H9 (cell line): ENCODE data around the gene GMPR. TPM values are rescaled to one million over a fixed set of nuclear protein-coding genes. Genes with fewer than 3 reads are reported as not detected.

Experiments
- DNase-seq: peaks from one replicate; pipeline ENCODE4 v3.0.0-alpha.2; 2017
- H2AFZ ChIP-seq: one replicate; pipeline ENCODE4 v1.6.1; 2013; ENCODE audit warnings: mild to moderate bottlenecking, low read length, control low read depth, moderate library complexity
- H2AK5ac ChIP-seq: 2 replicates; pipeline ENCODE4 v1.6.1; 2013; ENCODE audit warnings: low read length, control low read depth, mixed read lengths; ENCODE audit not compliant: insufficient read length
- H2BK120ac ChIP-seq: one replicate; pipeline ENCODE4 v1.6.1; 2013; ENCODE audit warnings: low read depth, mild to moderate bottlenecking, low read length, control low read depth, inconsistent platforms; ENCODE audit not compliant: poor library complexity, severe bottlenecking
- H2BK12ac ChIP-seq: 2 replicates; pipeline ENCODE4 v1.6.1; 2013; ENCODE audit warnings: low read length, control low read depth, mixed read lengths, low read depth; ENCODE audit not compliant: insufficient read length
- H2BK15ac ChIP-seq: 2 replicates; pipeline ENCODE4 v1.6.1; 2013; ENCODE audit warnings: low read depth, low read length, control low read depth
- H2BK20ac ChIP-seq: one replicate; pipeline ENCODE4 v1.6.1; 2013; ENCODE audit warnings: low read depth, mild to moderate bottlenecking, low read length, control low read depth, inconsistent platforms; ENCODE audit not compliant: poor library complexity, severe bottlenecking
- H2BK5ac ChIP-seq: 2 replicates; pipeline ENCODE4 v1.6.1; 2013; ENCODE audit warnings: low read length, control low read depth, mixed read lengths; ENCODE audit not compliant: insufficient read length
- H3K14ac ChIP-seq: 2 replicates; pipeline ENCODE4 v1.6.1; 2013; ENCODE audit warnings: low read length, control low read depth; ENCODE audit not compliant: insufficient read depth
- H3K18ac ChIP-seq: 2 replicates; pipeline ENCODE4 v1.6.1; 2013; ENCODE audit warnings: low read depth, mild to moderate bottlenecking, mixed read lengths, low read length, control low read depth; ENCODE audit not compliant: insufficient read length
- H3K23ac ChIP-seq: 2 replicates; pipeline ENCODE4 v1.6.1; 2013; ENCODE audit warnings: low read length, control low read depth, mixed read lengths, low read depth; ENCODE audit not compliant: insufficient read length
- H3K23me2 ChIP-seq: 2 replicates; pipeline ENCODE4 v1.6.1; 2013; ENCODE audit warnings: low read depth, mild to moderate bottlenecking, mixed read lengths, low read length, control low read depth; ENCODE audit not compliant: insufficient read length, poor library complexity, severe bottlenecking
- H3K27ac ChIP-seq: 2 replicates; pipeline ENCODE4 v1.5.1; 2013; ENCODE audit warnings: low read length, control low read depth, mixed read lengths, low read depth; ENCODE audit not compliant: insufficient read length
- H3K27me3 ChIP-seq: 2 replicates; pipeline ENCODE4 v1.6.1; 2013; ENCODE audit warnings: low read length, control low read depth, inconsistent platforms; ENCODE audit not compliant: insufficient read depth
- H3K4ac ChIP-seq: 2 replicates; pipeline ENCODE4 v1.6.1; 2013; ENCODE audit warnings: low read depth, mild to moderate bottlenecking, control low read depth, inconsistent platforms, low read length, moderate library complexity
- H3K4me1 ChIP-seq: 2 replicates; pipeline ENCODE4 v1.6.1; 2013; ENCODE audit warnings: low read length, control low read depth, inconsistent platforms; ENCODE audit not compliant: insufficient read depth
- H3K4me2 ChIP-seq: 2 replicates; pipeline ENCODE4 v1.6.1; 2013; ENCODE audit warnings: low read length, control low read depth, mixed read lengths; ENCODE audit not compliant: insufficient read length, insufficient read depth
- H3K56ac ChIP-seq: 2 replicates; pipeline ENCODE4 v1.6.1; 2013; ENCODE audit warnings: low read depth, mild to moderate bottlenecking, mixed read lengths, low read length, control low read depth; ENCODE audit not compliant: insufficient read length
- H3K79me1 ChIP-seq: 2 replicates; pipeline ENCODE4 v1.6.1; 2013; ENCODE audit warnings: low read depth, mild to moderate bottlenecking, moderate library complexity, low read length, control low read depth, inconsistent platforms; ENCODE audit not compliant: insufficient read depth, poor library complexity, severe bottlenecking
- H3K79me2 ChIP-seq: 2 replicates; pipeline ENCODE4 v1.6.1; 2013; ENCODE audit warnings: low read length, control low read depth, inconsistent platforms; ENCODE audit not compliant: insufficient read depth
- H3K9ac ChIP-seq: 2 replicates; pipeline ENCODE4 v1.6.1; 2013; ENCODE audit warnings: low read length, control low read depth, mixed read lengths; ENCODE audit not compliant: insufficient read length; ENCODE audit errors: extremely low read depth
- H3K9me3 ChIP-seq: one replicate; pipeline ENCODE4 v1.6.1; 2013; ENCODE audit warnings: low read depth, low read length, inconsistent platforms; ENCODE audit not compliant: control insufficient read depth
- H3T11ph ChIP-seq: one replicate; pipeline ENCODE4 v1.6.1; 2013; ENCODE audit warnings: mild to moderate bottlenecking, low read length, control low read depth, inconsistent platforms
- H4K20me1 ChIP-seq: one replicate; pipeline ENCODE4 v1.6.1; 2013; ENCODE audit not compliant: control insufficient read depth, insufficient read length, insufficient read depth
- H4K5ac ChIP-seq: 2 replicates; pipeline ENCODE4 v1.6.1; 2013; ENCODE audit warnings: low read depth, mild to moderate bottlenecking, mixed read lengths, low read length, control low read depth; ENCODE audit not compliant: insufficient read length
- H4K8ac ChIP-seq: replicated peaks from 2 replicates; pipeline ENCODE4 v1.6.1; 2013; ENCODE audit warnings: low read length, control low read depth, mixed read lengths, low read depth; ENCODE audit not compliant: insufficient read length
- H4K91ac ChIP-seq: 2 replicates; pipeline ENCODE4 v1.6.1; 2013; ENCODE audit warnings: low read depth, mild to moderate bottlenecking, moderate library complexity, mixed read lengths, low read length, control low read depth; ENCODE audit not compliant: insufficient read length
- H3K27ac Mint-ChIP-seq, 3 experiments: 2 replicates in 2 of 3; 3 replicates in 1 of 3; pipeline ENCODE4 v1.8.0; 2020 to 2021; ENCODE audit warnings: mixed read lengths in 3 of 3, mild to moderate bottlenecking in 1 of 3, moderate library complexity in 1 of 3
- H3K27me3 Mint-ChIP-seq: 2 replicates; pipeline ENCODE4 v1.8.0; 2021; ENCODE audit warnings: low read depth, mild to moderate bottlenecking, moderate library complexity, mixed read lengths
- H3K36me3 Mint-ChIP-seq, 3 experiments: 2 replicates in 2 of 3; 3 replicates in 1 of 3; pipeline ENCODE4 v1.8.0; 2020 to 2021; ENCODE audit warnings: low read depth in 3 of 3, mixed read lengths in 3 of 3; ENCODE audit not compliant: insufficient read depth in 1 of 3
- H3K4me1 Mint-ChIP-seq, 2 experiments: 2 replicates each; pipeline ENCODE4 v1.8.0; 2020; ENCODE audit warnings: mixed read lengths in 2 of 2
- H3K4me3 Mint-ChIP-seq, 2 experiments: 2 replicates in 1 of 2; 3 replicates in 1 of 2; pipeline ENCODE4 v1.8.0; 2020 to 2021; ENCODE audit warnings: mild to moderate bottlenecking in 2 of 2, mixed read lengths in 2 of 2, moderate library complexity in 1 of 2
- H3K9me3 Mint-ChIP-seq, 2 experiments: 2 replicates in 1 of 2; 3 replicates in 1 of 2; pipeline ENCODE4 v1.8.0; 2020; ENCODE audit warnings: mild to moderate bottlenecking in 2 of 2, mixed read lengths in 2 of 2, moderate library complexity in 1 of 2
- WGBS: extraction: QIAGEN DNeasy Blood & Tissue Kit; methylation state at CpG from one replicate; pipeline ENCODE4 v1.1.7; 2013; ENCODE audit warnings: missing lambda C conversion rate, low lambda C conversion rate, mixed read lengths; ENCODE audit not compliant: insufficient read length; ENCODE audit errors: extremely low coverage; 5-methylcytosine and 5-hydroxymethylcytosine counted together
- total RNA-seq: library from RNA; stranded (reverse); gene quantifications from 2 replicates; pipeline ENCODE4 v1.2.1, GENCODE V29; 2021
- TF ChIP-seq, protein P1 (sequence below): fragments of 200-600 bp; sonication (generic); conservative IDR thresholded peaks from 3 replicates; pipeline ENCODE4 v1.8.0; 2021; ENCODE audit warnings: antibody characterized with exemption, mild to moderate bottlenecking

Gene GMPR
- total RNA-seq, 1 experiment from 2014 or later: 0.70 TPM

DNA sequence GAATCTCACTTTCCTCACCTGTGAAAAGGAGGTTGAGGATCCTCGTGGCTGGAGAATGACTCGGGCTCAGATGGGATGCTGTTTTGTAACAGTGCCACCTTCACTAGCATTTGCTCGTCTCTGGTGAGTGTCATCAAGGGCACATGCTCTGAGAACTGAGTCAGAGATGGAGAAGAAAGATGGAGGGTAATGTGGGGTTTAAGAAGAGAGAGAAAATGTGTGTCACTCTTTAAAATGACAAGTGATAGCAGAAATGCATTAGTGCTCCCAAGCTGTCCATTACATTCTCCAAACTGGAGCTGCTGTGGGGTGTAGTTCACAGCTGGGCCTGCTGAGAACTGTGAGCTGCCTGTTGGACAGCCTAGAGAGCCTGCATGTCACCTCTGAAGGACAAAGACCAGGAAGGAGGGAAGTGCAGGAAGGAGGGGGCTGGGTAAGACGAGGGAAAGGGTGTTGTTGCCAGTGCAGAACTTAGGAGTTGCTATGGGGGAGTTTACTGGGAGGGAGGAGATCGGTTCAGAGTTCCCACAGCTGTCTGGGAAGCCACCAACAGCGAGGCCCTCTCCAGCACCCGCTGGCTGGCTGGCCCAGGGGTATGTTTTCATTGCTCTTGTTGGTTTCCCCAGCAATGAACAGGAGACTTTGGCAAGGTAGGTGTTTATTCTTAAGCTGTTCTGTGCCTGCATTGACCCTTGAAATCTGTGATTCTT, 19.8 kb downstream of the GMPR start:
- no peaks in the 10 kb centered on the region for H3K36me3 Mint-ChIP-seq
- no peaks in the 10 kb centered on the region for H4K20me1 ChIP-seq
- H3K27ac Mint-ChIP-seq: peak overlapping the region in 1 of 3 experiments; percentile 32; a peak in 1 of 7 replicates
- H3K56ac ChIP-seq: no peak overlapping the region
- H3K9ac ChIP-seq: no peak overlapping the region
- no peak overlapping the region for H2BK15ac ChIP-seq
- H3K9me3 Mint-ChIP-seq: peaks cover 0 to 3% of the 10 kb centered on the region in 2 experiments; a peak in 1 of 5 replicates
- H3K4me1 ChIP-seq: no peaks in the 10 kb centered on the region; the same call in 1 of the 2 replicates
- no peaks in the 10 kb centered on the region for H3K27me3 ChIP-seq
- H3K18ac ChIP-seq: no peak overlapping the region
- H3K9me3 ChIP-seq: no peaks in the 10 kb centered on the region
- no peak overlapping the region for H3K4ac ChIP-seq
- H4K91ac ChIP-seq: no peak overlapping the region
- no peaks in the 10 kb centered on the region for H3K79me2 ChIP-seq
- H3K14ac ChIP-seq: no peak overlapping the region; the same call in 1 of the 2 replicates
- no peak overlapping the region for H2BK120ac ChIP-seq
- H2BK5ac ChIP-seq: no peak overlapping the region
- no peak overlapping the region for H3K4me2 ChIP-seq
- peaks cover 5% of the 10 kb centered on the region for H3K27me3 Mint-ChIP-seq
- H3K79me1 ChIP-seq: no peaks in the 10 kb centered on the region
- peak; percentile 74 for DNase-seq
- no peak overlapping the region for H2AFZ ChIP-seq
- no peak overlapping the region for H3K23ac ChIP-seq
- peak overlapping the region in 1 of 2 experiments; percentile 3; a peak in 2 of 5 replicates for H3K4me3 Mint-ChIP-seq
- H2AK5ac ChIP-seq: no peak overlapping the region
- no peak overlapping the region for H3K27ac ChIP-seq
- no peak overlapping the region for H3T11ph ChIP-seq
- H2BK12ac ChIP-seq: no peak overlapping the region
- no peak overlapping the region for H4K5ac ChIP-seq
- H3K23me2 ChIP-seq: no peaks in the 10 kb centered on the region
- no peak overlapping the region for H4K8ac ChIP-seq
- TF ChIP-seq, protein P1, sequence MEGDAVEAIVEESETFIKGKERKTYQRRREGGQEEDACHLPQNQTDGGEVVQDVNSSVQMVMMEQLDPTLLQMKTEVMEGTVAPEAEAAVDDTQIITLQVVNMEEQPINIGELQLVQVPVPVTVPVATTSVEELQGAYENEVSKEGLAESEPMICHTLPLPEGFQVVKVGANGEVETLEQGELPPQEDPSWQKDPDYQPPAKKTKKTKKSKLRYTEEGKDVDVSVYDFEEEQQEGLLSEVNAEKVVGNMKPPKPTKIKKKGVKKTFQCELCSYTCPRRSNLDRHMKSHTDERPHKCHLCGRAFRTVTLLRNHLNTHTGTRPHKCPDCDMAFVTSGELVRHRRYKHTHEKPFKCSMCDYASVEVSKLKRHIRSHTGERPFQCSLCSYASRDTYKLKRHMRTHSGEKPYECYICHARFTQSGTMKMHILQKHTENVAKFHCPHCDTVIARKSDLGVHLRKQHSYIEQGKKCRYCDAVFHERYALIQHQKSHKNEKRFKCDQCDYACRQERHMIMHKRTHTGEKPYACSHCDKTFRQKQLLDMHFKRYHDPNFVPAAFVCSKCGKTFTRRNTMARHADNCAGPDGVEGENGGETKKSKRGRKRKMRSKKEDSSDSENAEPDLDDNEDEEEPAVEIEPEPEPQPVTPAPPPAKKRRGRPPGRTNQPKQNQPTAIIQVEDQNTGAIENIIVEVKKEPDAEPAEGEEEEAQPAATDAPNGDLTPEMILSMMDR: no peak
- H3K4me1 Mint-ChIP-seq: peaks cover 17 to 19% of the 10 kb centered on the region in 2 experiments
- no peak overlapping the region for H2BK20ac ChIP-seq
- WGBS: no CpG with 5 or more reads among the region's 7 CpGs
